HEK293 (cell line): Measurements from ENCODE around the gene SMIM13.

Source experiments
- CTCF ChIA-PET: fragments of 350-600 bp; formaldehyde crosslinking; extraction: SDS; loops from one replicate; lab custom pipeline; 2021; ENCODE audit warnings: antibody characterized with exemption; lab: Yijun Ruan, JAX
- POLR2A ChIA-PET: fragments of 300-600 bp; formaldehyde crosslinking; extraction: SDS; loops from one replicate; lab custom pipeline; 2020; ENCODE audit warnings: antibody characterized with exemption, inconsistent platforms; lab: Yijun Ruan, JAX
- H3K27ac ChIP-seq: fragments of 200-500 bp; sonication (Bioruptor generic); 2 replicates; pipeline ENCODE4 v1.5.1; 2014; ENCODE audit warnings: low read depth, low read length, control low read depth, inconsistent platforms; ENCODE audit errors: extremely low read depth
- H3K36me3 ChIP-seq, 2 experiments: fragments of 200-500 bp in 1 of 2; sonication (Bioruptor generic) in 1 of 2; 1 replicate in 1 of 2; 2 replicates in 1 of 2; pipeline ENCODE4 v1.5.1; 2014 to 2017; ENCODE audit warnings: inconsistent platforms in 2 of 2, low read length in 2 of 2; ENCODE audit not compliant: control insufficient read depth in 2 of 2, insufficient read depth in 1 of 2
- H3K4me1 ChIP-seq: fragments of 200-500 bp; sonication (Bioruptor generic); 2 replicates; pipeline ENCODE4 v1.5.1; 2014; ENCODE audit warnings: mild to moderate bottlenecking, low read length, inconsistent platforms; ENCODE audit not compliant: control insufficient read depth, insufficient read depth
- H3K4me3 ChIP-seq: 2 replicates; pipeline ENCODE4 v1.5.1; 2011; ENCODE audit warnings: low read depth, mild to moderate bottlenecking, control low read depth, low read length, moderate library complexity
- H3K9me3 ChIP-seq: fragments of 200-500 bp; sonication (Bioruptor generic); 2 replicates; pipeline ENCODE4 v1.5.1; 2014; ENCODE audit warnings: low read depth, low read length, inconsistent platforms; ENCODE audit not compliant: control insufficient read depth, insufficient read depth
- HOXD13 ChIP-seq: sonication (generic); formaldehyde crosslinking; IDR thresholded peaks from 2 replicates; pipeline ENCODE4 v1.8.0; 2022; ENCODE audit warnings: missing genetic modification reagents, borderline replicate concordance
- KLF7 ChIP-seq: fragments of 450-650 bp; formaldehyde crosslinking; IDR thresholded peaks from 2 replicates; pipeline ENCODE4 v1.5.1; 2016; ENCODE audit warnings: missing biosample characterization, missing genetic modification characterization, borderline replicate concordance
- KLF9 ChIP-seq: fragments of 450-650 bp; formaldehyde crosslinking; IDR thresholded peaks from 2 replicates; pipeline ENCODE4 v1.5.1; 2016; ENCODE audit warnings: missing biosample characterization, missing genetic modification characterization, low read depth
- OVOL3 ChIP-seq: fragments of 450-650 bp; formaldehyde crosslinking; IDR thresholded peaks from 2 replicates; pipeline ENCODE4 v1.5.1; 2016; ENCODE audit warnings: missing biosample characterization, missing genetic modification characterization
- PBX3 ChIP-seq: sonication (generic); formaldehyde crosslinking; IDR thresholded peaks from 2 replicates; pipeline ENCODE4 v1.8.1; 2022; ENCODE audit warnings: mild to moderate bottlenecking, moderate library complexity, missing genetic modification reagents
- SALL2 ChIP-seq: fragments of 450-650 bp; formaldehyde crosslinking; IDR thresholded peaks from 2 replicates; pipeline ENCODE4 v1.5.0; 2017; ENCODE audit warnings: missing biosample characterization, mild to moderate bottlenecking, missing genetic modification characterization, borderline replicate concordance
- SP3 ChIP-seq: fragments of 450-650 bp; formaldehyde crosslinking; IDR thresholded peaks from 2 replicates; pipeline ENCODE4 v1.5.1; 2016; ENCODE audit warnings: missing biosample characterization, missing genetic modification characterization
- TRIM28 ChIP-seq: IDR thresholded peaks from 2 replicates; pipeline ENCODE4 v1.6.1; 2011; ENCODE audit warnings: low read length, control low read depth, borderline replicate concordance
- YY2 ChIP-seq: fragments of 450-650 bp; formaldehyde crosslinking; IDR thresholded peaks from 2 replicates; pipeline ENCODE4 v1.5.1; 2016; ENCODE audit warnings: missing biosample characterization, missing genetic modification characterization
- ZFP41 ChIP-seq: fragments of 450-650 bp; formaldehyde crosslinking; IDR thresholded peaks from 2 replicates; pipeline ENCODE4 v1.5.1; 2016; ENCODE audit warnings: missing biosample characterization, missing genetic modification characterization, borderline replicate concordance
- ZNF155 ChIP-seq: fragments of 450-650 bp; formaldehyde crosslinking; IDR thresholded peaks from 2 replicates; pipeline ENCODE4 v1.5.1; 2016; ENCODE audit warnings: missing biosample characterization, missing genetic modification characterization
- ZNF169 ChIP-seq: fragments of 450-650 bp; formaldehyde crosslinking; IDR thresholded peaks from 2 replicates; pipeline ENCODE4 v1.5.1; 2016; ENCODE audit warnings: missing biosample characterization, missing genetic modification characterization
- ZNF248 ChIP-seq: fragments of 450-650 bp; formaldehyde crosslinking; IDR thresholded peaks from 2 replicates; pipeline ENCODE4 v1.5.1; 2017; ENCODE audit warnings: missing biosample characterization, missing genetic modification characterization
- ZNF292 ChIP-seq: fragments of 450-650 bp; formaldehyde crosslinking; IDR thresholded peaks from 2 replicates; pipeline ENCODE4 v1.5.1; 2016; ENCODE audit warnings: low read depth, missing biosample characterization, missing genetic modification characterization, borderline replicate concordance
- ZNF324 ChIP-seq: fragments of 450-650 bp; formaldehyde crosslinking; IDR thresholded peaks from 2 replicates; pipeline ENCODE4 v1.5.1; 2016; ENCODE audit warnings: missing biosample characterization, missing genetic modification characterization
- ZNF350 ChIP-seq: fragments of 450-650 bp; formaldehyde crosslinking; IDR thresholded peaks from 2 replicates; pipeline ENCODE4 v1.5.0; 2017; ENCODE audit warnings: missing biosample characterization, mild to moderate bottlenecking, missing genetic modification characterization
- ZNF362 ChIP-seq: fragments of 450-650 bp; formaldehyde crosslinking; IDR thresholded peaks from 2 replicates; pipeline ENCODE4 v1.5.1; 2016; ENCODE audit warnings: missing biosample characterization, missing genetic modification characterization
- ZNF404 ChIP-seq: fragments of 450-650 bp; formaldehyde crosslinking; IDR thresholded peaks from 2 replicates; pipeline ENCODE4 v1.5.1; 2017; ENCODE audit warnings: missing biosample characterization, missing genetic modification characterization
- ZNF433 ChIP-seq: fragments of 450-650 bp; formaldehyde crosslinking; IDR thresholded peaks from 2 replicates; pipeline ENCODE4 v1.5.1; 2016; ENCODE audit warnings: missing biosample characterization, missing genetic modification characterization, low read depth
- ZNF560 ChIP-seq: fragments of 450-650 bp; formaldehyde crosslinking; IDR thresholded peaks from 2 replicates; pipeline ENCODE4 v1.5.1; 2017; ENCODE audit warnings: missing biosample characterization, missing genetic modification characterization, borderline replicate concordance
- ZNF777 ChIP-seq: fragments of 450-650 bp; formaldehyde crosslinking; IDR thresholded peaks from 2 replicates; pipeline ENCODE4 v1.5.1; 2017; ENCODE audit warnings: missing biosample characterization, missing genetic modification characterization, borderline replicate concordance
- ZNF830 ChIP-seq: fragments of 450-650 bp; IDR thresholded peaks from 2 replicates; pipeline ENCODE4 v1.5.0; 2018; ENCODE audit warnings: missing biosample characterization, missing genetic modification characterization, low read depth, mild to moderate bottlenecking, moderate library complexity
- TF ChIP-seq, protein P1 (sequence below): fragments of 450-650 bp; formaldehyde crosslinking; conservative IDR thresholded peaks from 2 replicates; pipeline ENCODE4 v1.5.1; 2016; ENCODE audit warnings: low read depth, missing biosample characterization, missing genetic modification characterization
- TF ChIP-seq, protein P2 (sequence below): fragments of 450-650 bp; formaldehyde crosslinking; IDR thresholded peaks from 2 replicates; pipeline ENCODE4 v1.5.1; 2016; ENCODE audit warnings: missing biosample characterization, missing genetic modification characterization

Gene SMIM13

GRCh38 chr6:11062083-11062482 is 31.6 kb upstream of the SMIM13 start:
- ChIA-PET CTCF (interaction anchor here (1.2 to 7.2 kb wide), 6 partner anchors 13 to 514 kb away, joined by 3 to 68 read pairs (median 6); no protein-coding TSS in a partner anchor), POLR2A (no interaction called here)
- H3K4me3 ChIP-seq: no peak overlapping the region

DNA sequence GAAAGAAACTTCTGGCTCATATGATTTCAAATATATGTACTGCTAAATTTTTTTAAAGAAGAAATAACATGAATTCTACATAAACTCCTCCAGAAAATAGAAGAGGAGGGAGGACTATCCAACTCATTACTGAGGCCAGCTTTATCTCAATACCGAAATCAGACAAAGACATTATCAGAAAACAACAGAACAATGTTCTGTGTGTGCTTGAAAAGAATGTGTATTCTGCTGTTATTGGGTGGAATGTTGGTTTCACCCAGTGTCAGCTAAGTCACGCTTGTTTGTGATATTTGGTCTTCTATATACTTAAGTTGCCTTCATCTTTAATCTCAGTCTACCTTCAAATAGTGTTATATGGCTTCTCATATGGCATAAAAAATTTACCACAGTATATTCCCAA is 30.9 kb upstream of the SMIM13 start:
- POLR2A ChIA-PET: no interaction called here
- 0 out of 2 replicates have a peak, but pooled peaks cover 2% of the 10 kb centered on the region for H3K4me1 ChIP-seq
- H3K4me3 ChIP-seq: no peak overlapping the region
- H3K36me3 ChIP-seq: no peaks in the 10 kb centered on the region
- CTCF ChIA-PET: interaction anchor here (1.2 to 7.2 kb wide), 6 partner anchors 13 to 513 kb away, joined by 3 to 68 read pairs (median 6); no protein-coding TSS in a partner anchor
- TF ChIP-seq ZNF404 (no peak), TRIM28 (no peak), HOXD13 (no peak), ZNF169 (no peak), OVOL3 (tag by site-specific recombination) (no peak), ZNF292 (tag by site-specific recombination) (no peak), SALL2 (tag by site-specific recombination) (no peak), ZNF433 (tag by site-specific recombination) (no peak), ZNF560 (tag by site-specific recombination) (no peak), KLF9 (tag by site-specific recombination) (no peak), ZNF777 (tag by site-specific recombination) (no peak)
- H3K9me3 ChIP-seq: no peaks in the 10 kb centered on the region
- no peak overlapping the region for H3K27ac ChIP-seq

More at GRCh38 chr6:11062083-11062482, 31.6 kb upstream of the SMIM13 start:
- Histone ChIP-seq H3K9me3 (no peaks in the 10 kb centered on the region), H3K36me3 (no peaks in the 10 kb centered on the region), H3K4me1 (no peaks in the 10 kb centered on the region), H3K27ac (no peak overlapping the region)
- TF ChIP-seq ZNF830 (tag by site-specific recombination): no peak
- no peak for TF ChIP-seq ZNF362 (tag by site-specific recombination)
- TF ChIP-seq ZNF324 (tag by site-specific recombination): no peak
- TF ChIP-seq ZNF350 (tag by site-specific recombination): no peak
- TF ChIP-seq PBX3 (CRISPR knock-in tag): no peak
- TF ChIP-seq YY2: no peak
- no peak for TF ChIP-seq ZNF155 (tag by site-specific recombination)

DNA sequence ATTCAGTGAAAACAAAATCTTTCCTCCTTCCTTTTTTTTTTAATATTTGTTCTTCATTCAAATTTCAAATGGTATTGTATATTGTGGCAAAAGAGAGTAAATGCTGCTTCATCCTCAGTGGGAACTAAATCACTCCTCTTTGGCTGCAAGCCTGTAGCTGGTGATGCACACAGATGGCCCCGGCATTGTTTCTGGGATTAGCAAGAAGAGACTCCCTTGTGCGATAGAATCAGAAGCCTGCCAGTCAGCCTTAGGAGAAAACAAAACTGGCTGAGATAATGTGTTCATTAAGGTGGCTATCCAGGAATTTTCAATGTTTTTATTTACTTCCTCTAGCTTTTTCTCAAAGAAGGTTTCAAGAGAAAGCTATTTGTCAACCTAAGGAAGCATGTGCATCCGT is 28.8 kb upstream of the SMIM13 start:
- POLR2A ChIA-PET: no interaction called here
- no peaks in the 10 kb centered on the region for H3K9me3 ChIP-seq
- H3K4me1 ChIP-seq: 0 out of 2 replicates have a peak, but pooled peaks cover 2% of the 10 kb centered on the region
- H3K4me3 ChIP-seq: no peak overlapping the region
- H3K27ac ChIP-seq: no peak overlapping the region
- H3K36me3 ChIP-seq: no peaks in the 10 kb centered on the region
- CTCF ChIA-PET: interaction anchor here (0.6 to 7.2 kb wide), 12 partner anchors 10 to 431 kb away, joined by 3 to 68 read pairs (median 4); no protein-coding TSS in a partner anchor
- TF ChIP-seq, protein P1, sequence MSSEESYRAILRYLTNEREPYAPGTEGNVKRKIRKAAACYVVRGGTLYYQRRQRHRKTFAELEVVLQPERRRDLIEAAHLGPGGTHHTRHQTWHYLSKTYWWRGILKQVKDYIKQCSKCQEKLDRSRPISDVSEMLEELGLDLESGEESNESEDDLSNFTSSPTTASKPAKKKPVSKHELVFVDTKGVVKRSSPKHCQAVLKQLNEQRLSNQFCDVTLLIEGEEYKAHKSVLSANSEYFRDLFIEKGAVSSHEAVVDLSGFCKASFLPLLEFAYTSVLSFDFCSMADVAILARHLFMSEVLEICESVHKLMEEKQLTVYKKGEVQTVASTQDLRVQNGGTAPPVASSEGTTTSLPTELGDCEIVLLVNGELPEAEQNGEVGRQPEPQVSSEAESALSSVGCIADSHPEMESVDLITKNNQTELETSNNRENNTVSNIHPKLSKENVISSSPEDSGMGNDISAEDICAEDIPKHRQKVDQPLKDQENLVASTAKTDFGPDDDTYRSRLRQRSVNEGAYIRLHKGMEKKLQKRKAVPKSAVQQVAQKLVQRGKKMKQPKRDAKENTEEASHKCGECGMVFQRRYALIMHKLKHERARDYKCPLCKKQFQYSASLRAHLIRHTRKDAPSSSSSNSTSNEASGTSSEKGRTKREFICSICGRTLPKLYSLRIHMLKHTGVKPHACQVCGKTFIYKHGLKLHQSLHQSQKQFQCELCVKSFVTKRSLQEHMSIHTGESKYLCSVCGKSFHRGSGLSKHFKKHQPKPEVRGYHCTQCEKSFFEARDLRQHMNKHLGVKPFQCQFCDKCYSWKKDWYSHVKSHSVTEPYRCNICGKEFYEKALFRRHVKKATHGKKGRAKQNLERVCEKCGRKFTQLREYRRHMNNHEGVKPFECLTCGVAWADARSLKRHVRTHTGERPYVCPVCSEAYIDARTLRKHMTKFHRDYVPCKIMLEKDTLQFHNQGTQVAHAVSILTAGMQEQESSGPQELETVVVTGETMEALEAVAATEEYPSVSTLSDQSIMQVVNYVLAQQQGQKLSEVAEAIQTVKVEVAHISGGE (tag by site-specific recombination): no peak
- TF ChIP-seq, protein P2, sequence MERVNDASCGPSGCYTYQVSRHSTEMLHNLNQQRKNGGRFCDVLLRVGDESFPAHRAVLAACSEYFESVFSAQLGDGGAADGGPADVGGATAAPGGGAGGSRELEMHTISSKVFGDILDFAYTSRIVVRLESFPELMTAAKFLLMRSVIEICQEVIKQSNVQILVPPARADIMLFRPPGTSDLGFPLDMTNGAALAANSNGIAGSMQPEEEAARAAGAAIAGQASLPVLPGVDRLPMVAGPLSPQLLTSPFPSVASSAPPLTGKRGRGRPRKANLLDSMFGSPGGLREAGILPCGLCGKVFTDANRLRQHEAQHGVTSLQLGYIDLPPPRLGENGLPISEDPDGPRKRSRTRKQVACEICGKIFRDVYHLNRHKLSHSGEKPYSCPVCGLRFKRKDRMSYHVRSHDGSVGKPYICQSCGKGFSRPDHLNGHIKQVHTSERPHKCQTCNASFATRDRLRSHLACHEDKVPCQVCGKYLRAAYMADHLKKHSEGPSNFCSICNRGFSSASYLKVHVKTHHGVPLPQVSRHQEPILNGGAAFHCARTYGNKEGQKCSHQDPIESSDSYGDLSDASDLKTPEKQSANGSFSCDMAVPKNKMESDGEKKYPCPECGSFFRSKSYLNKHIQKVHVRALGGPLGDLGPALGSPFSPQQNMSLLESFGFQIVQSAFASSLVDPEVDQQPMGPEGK (tag by site-specific recombination): no peak
- TF ChIP-seq ZFP41 (tag by site-specific recombination): no peak
- TF ChIP-seq ZNF248: no peak
- no peak for TF ChIP-seq KLF7
- no peak for TF ChIP-seq SP3 (tag by site-specific recombination)
